Mesothelial cell of epicardium (in vitro differentiated cells): ENCODE data around the gene ARAP1. TPM values are rescaled to one million over a fixed set of nuclear protein-coding genes. Genes with fewer than 3 reads are reported as not detected.

Experiments used
- DNase-seq, 2 experiments: peaks; one replicate each; pipeline ENCODE4 v3.0.0; 2021; ENCODE audit warnings: low spot score in 2 of 2; ENCODE audit not compliant: unreplicated experiment in 2 of 2
- H3K27ac Mint-ChIP-seq: 2 replicates; pipeline ENCODE4 v1.8.0; 2021; ENCODE audit warnings: mixed read lengths
- H3K27me3 Mint-ChIP-seq: 2 replicates; pipeline ENCODE4 v1.8.0; 2021; ENCODE audit warnings: low read depth, mixed read lengths
- H3K36me3 Mint-ChIP-seq: 2 replicates; pipeline ENCODE4 v1.8.0; 2021; ENCODE audit warnings: mixed read lengths
- H3K4me1 Mint-ChIP-seq: 2 replicates; pipeline ENCODE4 v1.8.0; 2021; ENCODE audit warnings: mixed read lengths
- H3K4me3 Mint-ChIP-seq: 2 replicates; pipeline ENCODE4 v1.8.0; 2021; ENCODE audit warnings: mild to moderate bottlenecking, moderate library complexity, mixed read lengths
- H3K9me3 Mint-ChIP-seq: 2 replicates; pipeline ENCODE4 v1.8.0; 2021; ENCODE audit warnings: mixed read lengths
- CTCF ChIP-seq: fragments of 200-600 bp; sonication (generic); IDR thresholded peaks from one replicate; pipeline ENCODE4 v1.5.0; 2021; ENCODE audit warnings: antibody characterized with exemption; ENCODE audit not compliant: unreplicated experiment
- total RNA-seq: library from RNA; stranded (reverse); gene quantifications from 3 replicates; pipeline ENCODE4 v1.2.1, GENCODE V29; 2021

The ARAP1 gene
- total RNA-seq, 1 donor from 2014 or later, result 155 TPM

- no peak for DNase-seq
- no peaks in the 10 kb centered on the region for H3K27me3 Mint-ChIP-seq
- H3K4me1 Mint-ChIP-seq, result peaks cover 30% of the 10 kb centered on the region
- H3K9me3 Mint-ChIP-seq, result no peaks in the 10 kb centered on the region
- TF ChIP-seq CTCF, result no peak
- no peak overlapping the region for H3K27ac Mint-ChIP-seq
- H3K4me3 Mint-ChIP-seq, result no peak overlapping the region
- H3K36me3 Mint-ChIP-seq, result peaks cover 27% of the 10 kb centered on the region
Measured at GRCh38 chr11:72754544-72755155, 2.4 kb upstream of the ARAP1 start.

- no peak overlapping the region for H3K4me3 Mint-ChIP-seq
- no peak overlapping the region for H3K27ac Mint-ChIP-seq
- H3K27me3 Mint-ChIP-seq, result no peaks in the 10 kb centered on the region
- peaks cover 27% of the 10 kb centered on the region for H3K36me3 Mint-ChIP-seq
- no peak for DNase-seq
- no peak for TF ChIP-seq CTCF
- peaks cover 25% of the 10 kb centered on the region for H3K4me1 Mint-ChIP-seq
- H3K9me3 Mint-ChIP-seq, result no peaks in the 10 kb centered on the region
Measured at GRCh38 chr11:72754149-72754543, 1.9 kb upstream of the ARAP1 start.

GRCh38 chr11:72753341-72754148, 1.3 kb upstream of the ARAP1 start:
- peak overlapping the region; percentile 94 for H3K4me3 Mint-ChIP-seq
- H3K4me1 Mint-ChIP-seq, result peaks cover 19% of the 10 kb centered on the region
- H3K27ac Mint-ChIP-seq, result no peak overlapping the region

GRCh38 chr11:72751116-72752087, 806 bp downstream of the ARAP1 start:
- Mint-ChIP-seq H3K27me3 (no peaks in the 10 kb centered on the region), H3K9me3 (no peaks in the 10 kb centered on the region), H3K27ac (no peak overlapping the region), H3K4me3 (peak overlapping the region; percentile 94), H3K4me1 (peaks cover 16% of the 10 kb centered on the region), H3K36me3 (peaks cover 14% of the 10 kb centered on the region)
- TF ChIP-seq CTCF, result no peak
- no peak for DNase-seq

More at GRCh38 chr11:72753341-72754148, 1.3 kb upstream of the ARAP1 start:
- Mint-ChIP-seq H3K9me3 (no peaks in the 10 kb centered on the region), H3K27me3 (no peaks in the 10 kb centered on the region), H3K36me3 (peaks cover 23% of the 10 kb centered on the region)
- no peak for DNase-seq
- no peak for TF ChIP-seq CTCF

- H3K4me1 Mint-ChIP-seq, result peaks cover 16% of the 10 kb centered on the region
Measured at GRCh38 chr11:72750556-72751115, 1.6 kb downstream of the ARAP1 start.

More at GRCh38 chr11:72750556-72751115, 1.6 kb downstream of the ARAP1 start:
- Mint-ChIP-seq H3K4me3 (peak overlapping the region; percentile 94), H3K27me3 (no peaks in the 10 kb centered on the region), H3K27ac (no peak overlapping the region), H3K36me3 (peaks cover 7% of the 10 kb centered on the region), H3K9me3 (no peaks in the 10 kb centered on the region)
- TF ChIP-seq CTCF, result no peak
- no peak for DNase-seq
